Measurements from ENCODE around the gene GATA1. TPM values are rescaled to one million over a fixed set of nuclear protein-coding genes. Genes with fewer than 3 reads are reported as not detected.

Gene GATA1
- not detected for total RNA-seq
- long read RNA-seq = 0 reads

- DNase-seq (no peak), ATAC-seq (no peak)
- intact Hi-C loops (cut with DNase I) = no loop called here
Measured at GRCh38 chrX:48786341-48786800, at the start of gene GATA1. GATA1 (plus strand) TSS chrX:48786590; CDS start chrX:48791110, 4,520 bp downstream.

GRCh38 chrX:48736878-48737212 lies 49.5 kb upstream of the GATA1 start:
- intact Hi-C loops (cut with DNase I) = no loop called here

DNA sequence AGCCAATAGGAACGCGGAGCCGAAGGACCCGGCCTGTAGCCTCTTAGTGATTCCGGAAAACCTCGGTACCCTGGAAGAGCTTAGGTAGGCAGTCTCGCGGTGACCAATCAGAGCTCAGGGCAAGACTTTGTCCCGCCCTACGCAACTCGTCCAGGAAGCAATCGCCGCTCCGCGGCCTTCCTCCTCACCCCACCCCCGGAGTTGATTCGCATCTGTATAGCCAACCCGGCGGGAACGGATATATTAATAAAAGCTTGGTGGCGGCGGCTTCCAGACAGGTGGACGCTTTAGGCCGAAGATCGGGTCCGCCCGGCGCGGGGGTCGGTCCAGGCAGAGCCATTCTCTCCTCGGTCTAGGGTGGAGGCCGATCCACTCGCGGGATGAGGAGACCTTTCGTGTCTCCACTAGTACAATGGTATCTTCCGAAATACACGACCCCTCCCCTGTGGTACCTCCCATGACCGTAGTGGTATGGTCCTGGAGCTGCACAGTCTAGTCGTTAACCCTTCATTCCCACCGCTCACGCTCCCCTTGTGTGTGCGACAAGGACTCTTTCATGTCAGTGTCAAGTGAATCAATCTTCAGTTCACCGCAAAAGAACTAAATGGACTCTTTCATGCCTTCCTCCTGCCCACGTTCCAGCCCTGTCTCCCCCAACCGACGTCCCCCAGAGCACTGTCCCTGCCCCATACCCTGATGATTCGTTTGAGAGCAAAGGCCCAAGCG lies 49.0 kb upstream of the GATA1 start:
- DNase-seq (peak; percentile 92), ATAC-seq (peak; percentile 99 to 100)
- intact Hi-C loops (cut with DNase I) = no loop called here

More at GRCh38 chrX:48736878-48737212, 49.5 kb upstream of the GATA1 start:
- DNase-seq = no peak
- no peak for ATAC-seq

- DNase-seq (no peak), ATAC-seq (no peak)
- intact Hi-C loops (cut with DNase I) = no loop called here
Measured at GRCh38 chrX:48737940-48738339, 48.5 kb upstream of the GATA1 start.

DNA sequence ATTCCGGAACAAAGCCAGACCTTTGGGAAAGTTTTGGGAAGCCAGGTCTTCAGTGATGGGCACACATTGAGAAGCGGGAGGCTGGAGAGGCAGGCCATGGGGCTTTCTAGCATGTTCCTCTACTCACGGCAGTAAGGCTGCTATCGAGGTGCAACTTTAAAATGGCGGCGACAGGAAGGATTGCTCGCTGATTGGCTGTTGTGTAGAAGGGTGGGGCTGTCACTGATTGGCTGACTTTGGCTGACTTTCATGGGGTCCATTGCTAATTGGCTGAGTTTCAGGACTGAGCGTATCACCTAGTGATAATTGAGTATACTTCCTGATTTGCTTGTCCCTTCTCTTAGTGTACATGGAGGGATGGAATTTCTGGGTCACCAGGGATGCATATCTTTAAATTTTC lies 44.6 kb upstream of the GATA1 start:
- intact Hi-C loops (cut with DNase I) = no loop called here
- no peak for DNase-seq
- ATAC-seq = no peak

GRCh38 chrX:48745222-48745621 lies 41.2 kb upstream of the GATA1 start:
- DNase-seq = no peak
- intact Hi-C loops (cut with DNase I) = no loop called here
- ATAC-seq = no peak

GRCh38 chrX:48747415-48748016 lies 38.9 kb upstream of the GATA1 start:
- ATAC-seq = no peak
- DNase-seq = no peak
- intact Hi-C loops (cut with DNase I) = no loop called here

- no peak for ATAC-seq
- intact Hi-C loops (cut with DNase I) = no loop called here
- no peak for DNase-seq
Measured at GRCh38 chrX:48749182-48749581, 37.2 kb upstream of the GATA1 start.

DNA sequence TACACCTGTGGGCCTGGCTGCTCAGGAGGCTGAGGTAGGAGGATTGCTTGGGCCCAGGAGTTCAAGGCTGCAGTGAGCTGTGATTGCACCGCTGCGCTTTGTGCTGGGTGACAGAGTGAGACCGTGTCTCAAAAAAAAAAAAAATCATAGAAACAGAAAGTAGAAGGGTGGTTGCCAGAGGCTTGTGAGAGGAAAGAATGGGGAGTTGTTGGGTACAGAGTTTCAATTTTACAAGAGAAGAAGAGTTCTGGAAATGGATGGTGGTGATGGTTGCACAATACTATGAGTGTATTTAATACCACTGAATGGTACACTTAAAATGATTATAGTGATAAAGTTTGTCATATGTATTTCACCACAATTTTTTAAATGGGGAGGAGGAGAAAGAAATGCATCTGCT lies 35.0 kb upstream of the GATA1 start:
- ATAC-seq = no peak
- intact Hi-C loops (cut with DNase I) = no loop called here
- no peak for DNase-seq

DNA sequence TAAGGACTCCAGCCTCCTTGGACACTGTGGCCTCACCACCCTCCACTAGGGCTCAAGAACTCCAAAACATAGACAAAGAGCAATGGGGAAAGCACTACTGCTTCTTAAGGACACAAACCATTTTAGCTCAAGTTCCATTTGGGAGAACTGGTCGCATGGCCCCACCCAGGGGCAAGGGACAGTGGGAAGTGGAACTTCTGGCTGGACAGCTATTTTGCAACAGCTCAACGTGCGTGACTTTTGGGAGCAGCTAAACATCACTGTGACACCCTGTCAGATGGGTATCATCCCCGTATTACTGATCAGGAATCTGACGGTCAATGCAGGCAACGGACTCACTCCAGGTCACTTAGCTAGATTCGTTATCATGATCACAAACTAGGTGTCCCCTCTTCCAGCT lies 33.9 kb upstream of the GATA1 start:
- intact Hi-C loops (cut with DNase I) = no loop called here
- ATAC-seq (no peak), DNase-seq (no peak)

- no peak for DNase-seq
- ATAC-seq = no peak
- intact Hi-C loops (cut with DNase I) = no loop called here
Measured at GRCh38 chrX:48753708-48754228, 32.6 kb upstream of the GATA1 start.

GRCh38 chrX:48754238-48754637 lies 32.2 kb upstream of the GATA1 start:
- no peak for DNase-seq
- intact Hi-C loops (cut with DNase I) = no loop called here
- ATAC-seq = no peak

DNA sequence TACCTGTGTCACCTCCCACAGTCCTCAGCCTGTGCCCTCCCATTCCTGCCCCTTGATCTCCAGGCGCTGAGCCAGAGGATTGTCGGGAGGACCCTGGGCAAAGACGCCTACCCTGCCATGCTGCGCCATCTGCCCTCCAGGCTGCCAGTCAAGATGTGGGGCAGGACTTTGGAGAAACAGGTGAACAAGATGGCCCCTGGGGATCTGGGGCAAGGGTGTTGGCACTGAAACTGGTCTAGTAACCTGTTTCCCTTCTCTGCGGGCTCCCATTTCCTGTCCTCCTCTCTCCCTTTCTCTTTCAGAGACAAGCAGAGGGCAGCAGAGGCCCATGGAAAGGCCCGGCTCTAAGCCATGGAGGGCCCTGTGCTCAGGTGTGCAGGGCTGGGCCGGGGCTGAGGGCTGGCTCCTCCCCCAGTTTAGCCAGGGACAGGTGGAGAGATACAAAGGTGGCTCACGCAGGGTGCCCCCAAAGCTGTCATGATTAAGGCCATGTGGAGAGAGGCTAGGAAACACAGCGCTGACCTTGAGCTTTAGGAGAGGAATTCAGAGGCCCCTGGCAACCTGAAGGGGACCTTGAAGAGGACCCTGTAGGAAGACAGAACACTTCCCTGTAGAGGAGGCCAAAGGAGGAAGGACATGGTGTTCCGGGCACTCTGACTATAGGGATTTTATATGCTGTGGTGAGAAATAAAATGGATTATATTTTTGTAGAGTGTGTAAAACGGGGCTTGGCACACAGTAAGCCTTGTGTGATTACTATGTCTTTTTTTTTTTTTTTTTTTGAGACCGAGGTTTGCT lies 24.5 kb upstream of the GATA1 start, which contains the start of gene GLOD5:
Gene GLOD5 (plus strand): TSS at position 74 of the 798 bp plus-strand sequence. CDS start 44 bp downstream, at position 118.
- DNase-seq = no peak
- ATAC-seq = no peak
- intact Hi-C loops (cut with DNase I) = no loop called here

DNA sequence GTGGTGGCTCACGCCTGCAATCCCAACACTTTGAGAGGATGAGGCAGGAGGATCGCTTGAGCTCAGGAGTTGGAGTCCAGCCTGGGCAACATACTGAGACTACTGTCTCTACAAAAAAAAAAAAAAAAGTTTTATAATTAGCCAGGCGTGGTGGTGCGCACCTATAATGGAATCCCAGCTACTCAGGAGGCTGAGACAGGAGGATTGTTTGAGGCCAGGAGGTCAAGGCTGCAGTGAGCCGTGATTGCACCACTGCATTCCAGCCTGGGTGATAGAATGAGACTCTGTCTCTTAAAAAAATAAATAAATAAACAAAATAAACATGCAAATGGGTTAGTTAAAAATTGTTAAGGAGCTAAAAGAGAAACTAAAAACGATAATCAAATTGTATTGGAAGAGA lies 17.2 kb upstream of the GATA1 start:
- DNase-seq (no peak), ATAC-seq (no peak)
- intact Hi-C loops (cut with DNase I) = no loop called here

DNA sequence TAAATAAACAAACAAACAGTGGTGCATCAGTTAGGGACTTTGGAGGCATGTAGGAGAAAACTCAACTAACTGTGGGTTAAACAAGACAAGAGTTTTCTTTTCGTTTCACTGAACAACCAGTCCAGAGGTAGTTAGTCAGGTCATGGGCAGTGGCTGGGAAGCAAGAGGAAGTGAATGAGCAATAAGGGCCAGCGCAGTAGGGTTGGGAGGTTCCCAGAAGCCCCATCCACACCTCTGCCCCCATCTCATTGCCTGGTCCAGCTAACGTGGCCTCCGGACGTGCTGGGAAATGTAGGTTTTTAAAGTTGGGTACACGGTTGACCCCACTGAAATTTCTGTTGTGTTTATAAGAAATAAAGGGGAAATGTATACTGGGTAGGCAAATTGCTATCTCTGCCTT lies 16.1 kb upstream of the GATA1 start:
- intact Hi-C loops (cut with DNase I) = no loop called here
- no peak for ATAC-seq
- DNase-seq = no peak

- DNase-seq = no peak
- intact Hi-C loops (cut with DNase I) = no loop called here
- no peak for ATAC-seq
Measured at GRCh38 chrX:48772602-48773001, 13.8 kb upstream of the GATA1 start.

- intact Hi-C loops (cut with DNase I) = no loop called here
- ATAC-seq (no peak), DNase-seq (no peak)
Measured at GRCh38 chrX:48776818-48777439, 9.5 kb upstream of the GATA1 start.

DNA sequence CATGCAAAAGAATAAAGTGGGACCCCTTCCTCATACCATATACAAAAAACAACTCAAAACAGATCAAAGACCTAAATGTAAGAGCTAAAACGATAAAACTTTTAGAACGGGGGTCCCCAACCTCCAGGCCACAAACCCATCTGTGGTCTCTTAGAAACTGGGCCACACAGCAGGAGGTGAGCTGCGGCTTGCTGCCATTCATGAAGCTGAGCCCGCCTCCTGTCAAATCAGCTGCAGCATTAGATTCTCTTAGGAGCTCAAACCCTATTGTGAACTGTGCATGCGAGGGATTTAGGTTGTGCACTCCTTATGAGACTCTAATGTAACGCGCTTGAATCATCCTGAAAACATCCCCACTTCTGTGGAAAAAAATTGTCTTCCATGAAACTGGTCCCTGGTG lies 7.0 kb upstream of the GATA1 start:
- intact Hi-C loops (cut with DNase I) = no loop called here
- no peak for ATAC-seq
- DNase-seq = no peak

GRCh38 chrX:48781705-48782104 lies 4.7 kb upstream of the GATA1 start:
- intact Hi-C loops (cut with DNase I) = no loop called here
- ATAC-seq (no peak), DNase-seq (no peak)

GRCh38 chrX:48782216-48782615 lies 4.2 kb upstream of the GATA1 start:
- DNase-seq (no peak), ATAC-seq (no peak)
- intact Hi-C loops (cut with DNase I) = no loop called here

All from left cardiac atrium (tissue), 4 donors.